SJCRH30 (cell line): ENCODE results near the gene ZNF483. TPM values are rescaled to one million over a fixed set of nuclear protein-coding genes. Genes with fewer than 3 reads are reported as not detected.
"Not testable (repeated sequence)": the region's sequence is repeated elsewhere in the genome, so short reads cannot be mapped to it uniquely, and the experiment has no call there.

Experiments used
- DNase-seq, 2 experiments: peaks; one replicate each; pipeline ENCODE4 v3.0.0-alpha.2; 2015 to 2020
- H3K27ac ChIP-seq: fragments of 250-450 bp; sonication (Bioruptor Pico); 2 replicates; pipeline ENCODE4 v1.5.1; 2020; ENCODE audit warnings: mild to moderate bottlenecking, moderate library complexity
- H3K27me3 ChIP-seq: fragments of 250-450 bp; sonication (Bioruptor Pico); 2 replicates; pipeline ENCODE4 v1.5.1; 2020; ENCODE audit warnings: mild to moderate bottlenecking, moderate library complexity
- H3K36me3 ChIP-seq: fragments of 250-450 bp; sonication (Bioruptor Pico); 2 replicates; pipeline ENCODE4 v1.5.1; 2020; ENCODE audit warnings: mild to moderate bottlenecking, moderate library complexity
- H3K4me1 ChIP-seq: fragments of 250-450 bp; sonication (Bioruptor Pico); 2 replicates; pipeline ENCODE4 v1.5.1; 2020; ENCODE audit warnings: mild to moderate bottlenecking, moderate library complexity
- H3K4me3 ChIP-seq: fragments of 250-450 bp; sonication (Bioruptor Pico); 2 replicates; pipeline ENCODE4 v1.5.1; 2020; ENCODE audit warnings: mild to moderate bottlenecking, moderate library complexity
- H3K9me3 ChIP-seq: fragments of 250-450 bp; sonication (Bioruptor Pico); replicated peaks from 2 replicates; pipeline ENCODE4 v1.5.1; 2020; ENCODE audit warnings: mild to moderate bottlenecking, moderate library complexity
- total RNA-seq: library from RNA; depleted of rRNA; stranded (reverse); fragments of >200 nt; shearing (Covaris generic); gene quantifications from 2 replicates; pipeline ENCODE4 v1.2.3, GENCODE V29; 2014; rRNA removed

ZNF483 gene
- total RNA-seq, 1 experiment from 2014 or later: 19.1 TPM

- no peak for DNase-seq
- Histone ChIP-seq H3K4me1 (peaks cover 23% of the 10 kb centered on the region), H3K9me3 (no peaks in the 10 kb centered on the region), H3K36me3 (no peaks in the 10 kb centered on the region), H3K27ac (no peak overlapping the region), H3K27me3 (no peaks in the 10 kb centered on the region), H3K4me3 (no peak overlapping the region)
These were observed 85.9 kb downstream of the ZNF483 start for GRCh38 chr9:111610845-111611244.

- DNase-seq: peak; percentile 64 to 80
These were observed 88.6 kb downstream of the ZNF483 start for GRCh38 chr9:111613436-111614040.

GRCh38 chr9:111615928-111616327 lies 90.9 kb downstream of the ZNF483 start:
- H3K4me1 ChIP-seq: peaks cover 30% of the 10 kb centered on the region
- H3K9me3 ChIP-seq: 0 out of 2 replicates have a peak, but pooled peaks cover 2% of the 10 kb centered on the region
- no peak overlapping the region for H3K4me3 ChIP-seq
- no peaks in the 10 kb centered on the region for H3K27me3 ChIP-seq
- no peaks in the 10 kb centered on the region for H3K36me3 ChIP-seq
- peak overlapping the region; percentile 5; the same call in 1 of the 2 replicates for H3K27ac ChIP-seq
- DNase-seq: peak; percentile 44 to 48

More at GRCh38 chr9:111613436-111614040, 88.6 kb downstream of the ZNF483 start:
- H3K27ac ChIP-seq: no peak overlapping the region
- H3K36me3 ChIP-seq: no peaks in the 10 kb centered on the region
- H3K9me3 ChIP-seq: 0 out of 2 replicates have a peak, but pooled peaks cover 2% of the 10 kb centered on the region
- H3K27me3 ChIP-seq: no peaks in the 10 kb centered on the region
- H3K4me1 ChIP-seq: peaks cover 30% of the 10 kb centered on the region
- H3K4me3 ChIP-seq: no peak overlapping the region

DNA sequence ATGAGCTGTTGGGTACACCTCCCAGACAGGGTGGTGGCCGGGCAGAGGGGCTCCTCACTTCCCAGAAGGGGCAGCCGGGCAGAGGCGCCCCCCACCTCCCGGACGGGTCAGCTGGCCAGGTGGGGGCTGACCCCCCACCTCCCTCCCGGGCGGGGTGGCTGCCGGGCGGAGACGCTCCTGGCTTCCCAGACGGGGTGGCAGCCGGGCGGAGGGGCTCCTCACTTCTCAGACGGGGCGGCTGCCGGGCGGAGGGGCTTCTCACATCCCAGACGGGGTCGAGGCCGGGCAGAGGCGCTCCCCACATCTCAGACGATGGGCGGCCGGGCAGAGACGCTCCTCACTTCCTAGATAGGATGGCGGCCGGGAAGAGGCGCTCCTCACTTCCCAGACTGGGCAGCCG lies 92.4 kb downstream of the ZNF483 start:
- DNase-seq, H3K9me3 ChIP-seq: not testable (repeated sequence)

GRCh38 chr9:111621895-111622480 lies 97.0 kb downstream of the ZNF483 start:
- Histone ChIP-seq H3K27ac (no peak overlapping the region), H3K36me3 (no peaks in the 10 kb centered on the region), H3K4me3 (no peak overlapping the region), H3K27me3 (no peaks in the 10 kb centered on the region), H3K4me1 (no peaks in the 10 kb centered on the region), H3K9me3 (no peaks in the 10 kb centered on the region)
- peak; percentile 37 to 61 for DNase-seq

More for the DNA sequence above, 92.4 kb downstream of the ZNF483 start:
- not testable (repeated sequence) for H3K36me3 ChIP-seq, H3K4me3 ChIP-seq, H3K27me3 ChIP-seq, H3K27ac ChIP-seq
- H3K4me1 ChIP-seq: peaks cover 30% of the 10 kb centered on the region

DNA sequence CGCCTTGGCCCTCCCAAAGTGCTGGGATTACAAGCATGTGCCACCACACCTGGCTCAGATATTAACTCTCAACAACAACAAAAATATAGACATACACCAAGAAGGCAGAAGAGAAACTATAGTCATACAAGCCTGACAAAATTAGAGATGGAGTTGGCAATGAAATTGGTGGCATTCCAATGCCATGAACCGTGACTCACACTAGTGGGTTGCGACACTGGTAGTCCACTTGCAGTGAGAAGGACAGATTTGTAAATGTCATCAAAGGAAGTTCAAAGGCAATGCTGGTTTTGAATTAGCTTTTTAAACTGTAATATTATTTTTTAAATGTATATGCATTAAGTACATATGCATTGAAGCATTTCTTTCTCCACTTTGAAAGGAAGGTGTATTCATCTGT lies 97.6 kb downstream of the ZNF483 start:
- Histone ChIP-seq H3K4me3 (no peak overlapping the region), H3K27me3 (no peaks in the 10 kb centered on the region), H3K4me1 (no peaks in the 10 kb centered on the region), H3K9me3 (no peaks in the 10 kb centered on the region), H3K27ac (no peak overlapping the region), H3K36me3 (no peaks in the 10 kb centered on the region)
- no peak for DNase-seq

Other genes starting within 250 kb of the ZNF483 start
- gene OR2K2, start 195.0 kb upstream of the ZNF483 start, total RNA-seq: not detected in 2 replicates
- gene ECPAS, start 40.8 kb upstream of the ZNF483 start, total RNA-seq: 112 and 123 TPM in 2 replicates
- 92.3 and 93.5 TPM in 2 replicates for gene PTGR1, start 74.5 kb downstream of the ZNF483 start, total RNA-seq
- 14.2 and 15.1 TPM in 2 replicates for gene DNAJC25, start 106.2 kb downstream of the ZNF483 start, total RNA-seq
- gene GNG10, start 136.4 kb downstream of the ZNF483 start, total RNA-seq: 188 and 190 TPM in 2 replicates